HG03520 (cell line): ENCODE data around the gene HLA-DPA1.

ENCODE experiments used
- ATAC-seq: cut with Tn5 transposase; IDR thresholded peaks from one replicate; pipeline ENCODE4 v1.9.1; 2021; ENCODE audit warnings: mild to moderate bottlenecking, moderate library complexity; ENCODE audit not compliant: unreplicated experiment

Gene HLA-DPA1

DNA sequence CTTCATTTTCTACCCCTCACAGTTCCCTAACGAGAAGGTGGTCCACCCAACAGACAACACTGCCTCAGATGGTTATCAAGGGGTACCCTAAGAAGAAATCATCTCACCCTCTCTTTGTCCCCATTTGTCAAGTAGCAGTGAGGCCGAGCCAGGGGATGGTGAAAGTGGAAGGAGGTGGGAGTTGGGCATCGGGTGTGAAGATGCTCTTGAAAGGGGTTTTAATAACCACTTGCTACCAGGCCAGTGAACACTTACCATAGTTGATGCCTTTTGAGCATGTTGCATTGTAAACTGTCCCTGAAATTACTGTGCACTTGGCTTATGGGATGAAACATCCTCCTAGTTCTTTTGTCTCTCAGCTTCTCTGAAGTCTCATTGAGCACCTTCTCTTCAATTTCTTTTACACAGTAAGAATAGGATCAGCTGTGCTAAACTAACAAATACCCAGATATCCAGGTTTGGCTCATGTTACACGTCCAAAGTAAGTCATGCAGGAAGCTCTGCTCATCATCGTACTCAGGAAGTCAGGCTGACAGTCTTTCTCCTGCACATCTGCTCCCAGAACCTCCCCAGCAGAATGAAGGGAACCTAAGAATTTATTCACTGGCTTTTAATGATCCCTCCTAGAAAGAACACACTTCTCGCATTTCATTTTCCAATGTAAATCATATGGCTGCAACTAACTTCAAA, 15.6 kb upstream of the HLA-DPA1 start:
- no peak for ATAC-seq

DNA sequence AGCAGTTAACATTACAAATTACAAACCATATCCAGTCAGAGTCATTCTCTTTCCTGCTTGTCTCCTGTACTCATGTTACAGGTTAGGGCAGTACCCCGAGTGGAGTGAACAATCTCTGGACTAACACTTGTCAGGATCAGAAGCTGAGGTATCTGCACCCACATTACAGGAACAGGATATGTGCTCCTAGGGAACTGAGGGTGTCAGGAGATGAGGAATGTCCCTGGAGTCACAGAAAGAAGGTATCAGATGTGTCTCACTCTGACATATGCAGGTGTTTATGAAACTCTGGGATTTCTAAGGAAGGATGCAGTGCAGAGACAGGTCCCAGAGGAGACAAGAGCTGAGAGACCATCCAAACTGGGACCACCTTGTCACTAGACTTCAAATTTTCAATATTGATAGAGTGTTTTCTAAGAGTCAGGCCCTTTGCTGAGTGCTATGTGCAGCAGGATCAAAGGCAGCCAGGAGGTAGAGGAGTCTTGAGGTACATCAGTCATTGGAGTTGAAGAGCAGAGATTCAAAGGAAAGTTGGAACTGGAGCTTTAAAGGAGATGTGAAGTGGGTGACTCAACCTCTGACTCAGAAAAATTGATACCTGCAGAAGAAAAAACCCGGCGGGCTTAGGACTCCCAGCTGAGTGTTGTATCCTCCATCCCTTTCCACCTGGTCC, 14.9 kb upstream of the HLA-DPA1 start:
- ATAC-seq: no peak

DNA sequence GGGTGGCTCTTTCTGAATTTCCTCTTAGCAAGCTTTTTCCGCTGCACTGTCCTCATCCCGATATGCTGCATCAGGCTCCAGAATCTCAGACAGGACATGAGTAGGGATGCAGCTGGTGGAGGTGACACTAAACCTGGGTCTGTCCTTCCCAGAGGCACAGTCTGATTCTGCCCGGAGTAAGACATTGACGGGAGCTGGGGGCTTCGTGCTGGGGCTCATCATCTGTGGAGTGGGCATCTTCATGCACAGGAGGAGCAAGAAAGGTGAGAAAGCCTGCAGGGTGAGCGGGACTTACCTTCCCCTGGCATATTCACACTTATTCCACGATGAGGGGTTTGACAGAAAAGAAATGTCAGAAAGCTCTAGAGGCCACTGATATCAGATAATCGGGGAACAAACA, 12.2 kb upstream of the HLA-DPA1 start:
- no peak for ATAC-seq

GRCh38 chr6:33082702-33083101, 9.3 kb upstream of the HLA-DPA1 start:
- no peak for ATAC-seq

GRCh38 chr6:33081098-33081824, 7.8 kb upstream of the HLA-DPA1 start:
- ATAC-seq: no peak

- ATAC-seq: no peak
Observed at GRCh38 chr6:33080127-33081089, 7.0 kb upstream of the HLA-DPA1 start.

DNA sequence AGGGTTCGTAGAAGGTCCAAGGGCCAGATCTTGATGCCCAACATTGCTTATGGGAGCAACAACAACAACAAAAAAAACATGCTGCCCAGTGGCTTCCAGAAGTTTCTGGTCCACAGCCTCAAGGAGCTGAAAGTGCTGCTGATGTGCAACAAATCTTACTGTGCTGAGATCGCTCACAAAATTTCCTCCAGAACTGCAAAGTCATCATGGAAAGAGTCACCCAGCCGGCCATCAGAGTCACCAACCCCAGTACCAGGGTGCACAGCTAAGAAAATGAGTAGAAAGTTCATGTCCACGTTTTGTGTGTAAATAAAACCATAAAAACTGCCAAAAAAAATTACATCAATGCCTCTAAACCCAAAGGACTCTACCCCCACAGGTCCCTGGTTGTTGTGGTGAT, 6.1 kb upstream of the HLA-DPA1 start:
- ATAC-seq: no peak

GRCh38 chr6:33078919-33079521, 5.6 kb upstream of the HLA-DPA1 start:
- no peak for ATAC-seq

- ATAC-seq: no peak
Observed at GRCh38 chr6:33078442-33078841, 5.0 kb upstream of the HLA-DPA1 start.

DNA sequence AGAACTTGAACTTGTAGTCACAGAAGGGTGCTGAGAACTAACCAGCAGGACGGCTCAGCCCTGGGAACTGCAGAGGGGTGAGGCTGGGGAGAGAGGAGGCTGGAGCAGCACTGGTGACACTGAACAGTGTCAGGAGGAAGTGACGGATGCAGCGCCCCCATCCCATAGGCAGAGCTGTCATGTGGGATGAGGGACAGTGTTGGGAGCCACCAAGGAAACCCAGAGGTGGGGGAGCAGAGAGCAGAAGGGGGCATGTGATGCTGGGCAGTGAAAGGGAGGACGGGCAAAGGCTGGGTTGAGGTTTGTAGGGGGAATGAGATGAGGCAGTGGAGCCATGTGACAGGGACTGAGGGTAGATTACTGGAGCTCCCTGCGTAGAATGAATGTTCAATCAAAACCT, 4.5 kb upstream of the HLA-DPA1 start:
- ATAC-seq: no peak

GRCh38 chr6:33076406-33076934, 3.0 kb upstream of the HLA-DPA1 start:
- no peak for ATAC-seq

GRCh38 chr6:33075568-33076405, 2.3 kb upstream of the HLA-DPA1 start, which contains the start of gene HLA-DPB1:
Gene HLA-DPB1, plus strand, starts transcription at chr6:33075990. Its CDS starts 52 bp downstream, at chr6:33076042.
- ATAC-seq: peak; percentile 69

GRCh38 chr6:33075208-33075567, 1.7 kb upstream of the HLA-DPA1 start:
- peak; percentile 11 for ATAC-seq

DNA sequence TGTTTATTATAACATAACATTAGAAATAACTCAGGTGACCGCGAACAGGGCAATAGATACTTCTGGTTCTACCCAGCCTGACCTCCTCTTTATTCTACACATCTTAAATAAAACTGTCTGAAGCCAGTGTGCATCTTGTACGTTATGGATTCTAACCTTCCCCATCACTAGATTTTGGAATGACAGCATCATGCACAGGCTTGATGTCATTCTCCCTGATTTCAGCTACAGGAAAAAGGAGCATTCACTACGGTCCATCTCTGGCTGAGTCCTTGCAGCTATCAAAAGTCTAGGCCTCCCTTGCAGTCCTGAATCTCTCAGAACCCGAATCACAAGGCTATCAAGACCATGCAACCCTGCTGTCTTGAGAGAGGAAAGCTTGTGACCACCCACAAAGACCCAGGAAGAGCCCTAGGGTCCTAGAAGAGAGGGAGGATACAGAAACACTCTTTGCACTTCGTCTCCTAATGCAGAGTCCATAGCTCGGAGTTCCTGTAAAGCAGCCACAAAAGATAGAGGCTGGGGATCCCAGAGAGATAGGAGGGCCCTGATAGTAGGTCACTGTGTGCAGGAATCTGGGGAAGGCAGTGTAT, 845 bp downstream of the HLA-DPA1 start:
- no peak for ATAC-seq

- no peak for ATAC-seq
Observed at GRCh38 chr6:33071569-33071968, 1.9 kb downstream of the HLA-DPA1 start.

DNA sequence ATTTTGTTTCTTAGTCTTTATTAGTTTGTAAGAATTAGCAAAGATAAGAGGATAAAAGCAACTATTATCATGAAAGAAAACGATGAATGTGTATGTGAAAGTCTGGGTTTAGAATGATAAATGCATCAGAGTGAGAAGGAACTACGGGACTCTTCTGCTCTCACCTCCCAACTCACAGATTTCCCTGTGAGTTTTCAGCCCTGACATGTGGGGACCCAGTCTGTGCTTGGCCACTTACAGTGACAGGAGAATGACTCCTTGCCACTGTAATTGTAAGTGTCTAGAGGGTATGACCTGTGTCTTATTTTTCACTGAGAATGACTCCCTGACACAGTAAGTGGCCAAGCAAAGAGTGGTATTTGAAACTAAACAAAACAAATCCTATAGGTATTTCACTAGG, 2.5 kb downstream of the HLA-DPA1 start:
- no peak for ATAC-seq

DNA sequence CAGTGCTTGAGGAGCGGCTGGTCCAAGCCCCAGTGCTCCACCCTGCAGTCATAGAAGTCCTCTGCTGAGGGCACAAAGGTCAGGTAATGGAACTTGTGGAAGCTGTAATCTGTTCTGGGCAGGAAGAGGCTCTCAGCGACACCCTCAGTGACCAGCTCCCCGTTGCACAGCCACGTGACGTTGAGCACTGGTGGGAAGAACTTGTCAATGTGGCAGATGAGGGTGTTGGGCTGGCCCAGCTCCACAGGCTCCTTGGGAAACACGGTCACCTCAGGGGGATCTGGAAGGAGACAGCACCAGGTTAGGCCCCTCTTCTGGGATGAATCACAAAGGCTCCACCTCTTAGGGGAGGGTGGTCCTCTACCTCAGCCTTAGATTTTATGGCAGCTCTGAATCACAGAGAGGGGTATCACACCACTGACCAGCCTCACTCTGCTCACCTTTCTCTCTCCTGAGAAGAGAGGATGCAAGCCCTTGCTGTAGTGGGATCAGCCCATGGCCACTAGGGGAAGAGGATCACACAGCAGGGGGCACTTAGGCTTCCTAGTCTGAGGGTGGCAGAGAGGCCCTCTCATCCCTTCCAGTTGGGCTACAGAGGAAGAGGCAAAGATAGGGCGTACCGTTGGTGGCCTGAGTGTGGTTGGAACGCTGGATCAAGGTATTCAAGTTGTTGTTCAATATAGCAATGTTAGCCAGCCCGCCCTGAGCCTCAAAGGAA, 4.3 kb downstream of the HLA-DPA1 start:
- ATAC-seq: no peak

- no peak for ATAC-seq
Observed at GRCh38 chr6:33066917-33067521, 6.4 kb downstream of the HLA-DPA1 start.
